ENCODE data around the gene ST3GAL3. TPM values are rescaled to one million over a fixed set of nuclear protein-coding genes. Genes with fewer than 3 reads are reported as not detected.

The ST3GAL3 gene
- total RNA-seq, 1 donor from 2014 or later: 16.5 TPM

- H3K36me3 Mint-ChIP-seq (ENCODE audit: unreplicated experiment): no peaks in the 10 kb centered on the region
- H3K4me1 Mint-ChIP-seq (ENCODE audit: low read depth, unreplicated experiment): no peaks in the 10 kb centered on the region
- H3K27ac Mint-ChIP-seq (ENCODE audit: unreplicated experiment): no peak overlapping the region
- peaks cover 3% of the 10 kb centered on the region for H3K27me3 Mint-ChIP-seq (ENCODE audit: unreplicated experiment)
- no peaks in the 10 kb centered on the region for H3K9me3 Mint-ChIP-seq (ENCODE audit: unreplicated experiment)
- DNase-seq: no peak
- no peak for TF ChIP-seq CTCF (IDR thresholded peaks at IDR 0.05; ENCODE audit: partially characterized antibody, unreplicated experiment)
- H3K4me3 Mint-ChIP-seq (ENCODE audit: unreplicated experiment): no peak overlapping the region
These were observed 142.3 kb downstream of the ST3GAL3 start for GRCh38 chr1:43849670-43850069.

- Mint-ChIP-seq H3K27ac (ENCODE audit: unreplicated experiment) (no peak overlapping the region), H3K4me3 (ENCODE audit: unreplicated experiment) (no peak overlapping the region), H3K36me3 (ENCODE audit: unreplicated experiment) (no peaks in the 10 kb centered on the region), H3K27me3 (ENCODE audit: unreplicated experiment) (peaks cover 3% of the 10 kb centered on the region), H3K9me3 (ENCODE audit: unreplicated experiment) (no peaks in the 10 kb centered on the region), H3K4me1 (ENCODE audit: low read depth, unreplicated experiment) (no peaks in the 10 kb centered on the region)
- TF ChIP-seq CTCF (IDR thresholded peaks at IDR 0.05; ENCODE audit: partially characterized antibody, unreplicated experiment): no peak
- no peak for DNase-seq
These were observed 143.4 kb downstream of the ST3GAL3 start for GRCh38 chr1:43850591-43851233.

GRCh38 chr1:43851561-43852338, 144.4 kb downstream of the ST3GAL3 start:
- Mint-ChIP-seq H3K4me1 (ENCODE audit: low read depth, unreplicated experiment) (no peaks in the 10 kb centered on the region), H3K9me3 (ENCODE audit: unreplicated experiment) (no peaks in the 10 kb centered on the region), H3K27me3 (ENCODE audit: unreplicated experiment) (peaks cover 3% of the 10 kb centered on the region), H3K4me3 (ENCODE audit: unreplicated experiment) (no peak overlapping the region), H3K36me3 (ENCODE audit: unreplicated experiment) (no peaks in the 10 kb centered on the region), H3K27ac (ENCODE audit: unreplicated experiment) (no peak overlapping the region)
- TF ChIP-seq CTCF (IDR thresholded peaks at IDR 0.05; ENCODE audit: partially characterized antibody, unreplicated experiment): no peak
- no peak for DNase-seq

- DNase-seq: no peak
- H3K27ac Mint-ChIP-seq (ENCODE audit: unreplicated experiment): no peak overlapping the region
- H3K4me3 Mint-ChIP-seq (ENCODE audit: unreplicated experiment): no peak overlapping the region
- H3K27me3 Mint-ChIP-seq (ENCODE audit: unreplicated experiment): peaks cover 3% of the 10 kb centered on the region
- H3K9me3 Mint-ChIP-seq (ENCODE audit: unreplicated experiment): no peaks in the 10 kb centered on the region
- H3K36me3 Mint-ChIP-seq (ENCODE audit: unreplicated experiment): no peaks in the 10 kb centered on the region
- no peak for TF ChIP-seq CTCF (IDR thresholded peaks at IDR 0.05; ENCODE audit: partially characterized antibody, unreplicated experiment)
- H3K4me1 Mint-ChIP-seq (ENCODE audit: low read depth, unreplicated experiment): no peaks in the 10 kb centered on the region
These were observed 146.0 kb downstream of the ST3GAL3 start for GRCh38 chr1:43853161-43853921.
